NCI-H1092 treated with DMSO at 0.1 percent for 48 hours (cell line): ENCODE results near the gene KDELR3.

Source experiments
- DNase-seq: peaks from one replicate; lab custom pipeline; 2025; lab: John Stamatoyannopoulos, UW

KDELR3 gene

GRCh38 chr22:38467904-38468442 is at the start of gene KDELR3:
KDELR3 (plus strand) TSS chr22:38468096; CDS start chr22:38468234, 138 bp downstream.
- no peak for DNase-seq

- no peak for DNase-seq
These were observed 49.3 kb upstream of the KDELR3 start for GRCh38 chr22:38418589-38418988.

- no peak for DNase-seq
These were observed 48.6 kb upstream of the KDELR3 start for GRCh38 chr22:38419121-38419857.

- DNase-seq = no peak
These were observed 48.1 kb upstream of the KDELR3 start for GRCh38 chr22:38419858-38420160.

- no peak for DNase-seq
These were observed 47.2 kb upstream of the KDELR3 start for GRCh38 chr22:38420734-38421133.

- peak; percentile 17 for DNase-seq
These were observed 45.0 kb upstream of the KDELR3 start for GRCh38 chr22:38422611-38423511.

- no peak for DNase-seq
These were observed 44.1 kb upstream of the KDELR3 start for GRCh38 chr22:38423512-38424503.

GRCh38 chr22:38424525-38425080 is 43.3 kb upstream of the KDELR3 start:
- DNase-seq = no peak

- no peak for DNase-seq
These were observed 41.3 kb upstream of the KDELR3 start for GRCh38 chr22:38426628-38427027.

GRCh38 chr22:38427465-38427864 is 40.4 kb upstream of the KDELR3 start:
- no peak for DNase-seq

GRCh38 chr22:38427940-38428339 is 40.0 kb upstream of the KDELR3 start:
- no peak for DNase-seq

- no peak for DNase-seq
These were observed 39.2 kb upstream of the KDELR3 start for GRCh38 chr22:38428714-38429113.

- DNase-seq = no peak
These were observed 38.3 kb upstream of the KDELR3 start for GRCh38 chr22:38429499-38430068.

- no peak for DNase-seq
These were observed 36.5 kb upstream of the KDELR3 start for GRCh38 chr22:38431266-38432010.

GRCh38 chr22:38432264-38432663 is 35.6 kb upstream of the KDELR3 start:
- no peak for DNase-seq

- DNase-seq = no peak
These were observed 34.0 kb upstream of the KDELR3 start for GRCh38 chr22:38433871-38434270.

- no peak for DNase-seq
These were observed 32.9 kb upstream of the KDELR3 start for GRCh38 chr22:38435010-38435409.

GRCh38 chr22:38435965-38436364 is 31.9 kb upstream of the KDELR3 start:
- DNase-seq = no peak

- no peak for DNase-seq
These were observed 31.1 kb upstream of the KDELR3 start for GRCh38 chr22:38436629-38437395.

- no peak for DNase-seq
These were observed 30.5 kb upstream of the KDELR3 start for GRCh38 chr22:38437416-38437815.
